ENCODE data around the gene CTTN. TPM values are rescaled to one million over a fixed set of nuclear protein-coding genes. Genes with fewer than 3 reads are reported as not detected.

Gene CTTN
- total RNA-seq, 4 donors from 2014 or later, result 229 to 418 (median 295) TPM

- H3K36me3 ChIP-seq, result peaks cover 36 to 38% of the 10 kb centered on the region in 2 donors
- no peak overlapping the region for H3K4me3 ChIP-seq (replicated peaks in 1 of 3)
- TF ChIP-seq POLR2A (IDR thresholded peaks at IDR 0.05) (no peak), CTCF (IDR thresholded peaks at IDR 0.05) (no peak)
- DNase-seq, result no peak
- H3K27me3 ChIP-seq, result no peaks in the 10 kb centered on the region
- H3K9me3 ChIP-seq, result no peaks in the 10 kb centered on the region
- H3K4me1 ChIP-seq, result peaks cover 0 to 8% of the 10 kb centered on the region in 2 donors
- no peak overlapping the region for H3K27ac ChIP-seq
- 94 to 95% methylated on average over 8 of the region's 8 CpGs for WGBS, 2 donors
- intact Hi-C loops (cut with DNase I), result no loop called here
These were observed 20.7 kb upstream of the CTTN start for GRCh38 chr11:70377645-70378044.

GRCh38 chr11:70378506-70379134 lies 19.7 kb upstream of the CTTN start:
- intact Hi-C loops (cut with DNase I), result no loop called here
- no peak for DNase-seq
- no peaks in the 10 kb centered on the region for H3K27me3 ChIP-seq
- peaks cover 0 to 10% of the 10 kb centered on the region in 2 donors for H3K4me1 ChIP-seq
- WGBS, 2 donors, result 85 to 97% methylated on average over 8 to 9 of the region's 9 CpGs
- no peaks in the 10 kb centered on the region for H3K9me3 ChIP-seq
- H3K36me3 ChIP-seq, result peaks cover 30 to 33% of the 10 kb centered on the region in 2 donors
- H3K4me3 ChIP-seq (replicated peaks in 1 of 3), result no peak overlapping the region
- TF ChIP-seq CTCF (IDR thresholded peaks at IDR 0.05), result no peak
- no peak for TF ChIP-seq POLR2A (IDR thresholded peaks at IDR 0.05)
- no peak overlapping the region for H3K27ac ChIP-seq

- Histone ChIP-seq H3K27ac (peak overlapping the region in 2 of 3 donors; percentile 52 to 62), H3K9me3 (no peaks in the 10 kb centered on the region), H3K36me3 (peaks cover 23% of the 10 kb centered on the region in 2 donors), H3K27me3 (no peaks in the 10 kb centered on the region), H3K4me1 (peaks cover 0 to 10% of the 10 kb centered on the region in 2 donors), H3K4me3 (replicated peaks in 1 of 3) (no peak overlapping the region)
- intact Hi-C loops (cut with DNase I), result no loop called here
- DNase-seq, result no peak
- TF ChIP-seq CTCF (IDR thresholded peaks at IDR 0.05) (no peak), POLR2A (IDR thresholded peaks at IDR 0.05) (no peak)
- 96 to 97% methylated on average over 8 of the region's 8 CpGs for WGBS, 2 donors
These were observed 17.0 kb upstream of the CTTN start for GRCh38 chr11:70381350-70381749.

- no peak for TF ChIP-seq POLR2A (IDR thresholded peaks at IDR 0.05)
- no peak for TF ChIP-seq CTCF (IDR thresholded peaks at IDR 0.05)
- no peaks in the 10 kb centered on the region for H3K27me3 ChIP-seq
- no peaks in the 10 kb centered on the region for H3K9me3 ChIP-seq
- peak overlapping the region; percentile 52 to 74 (median 62) for H3K27ac ChIP-seq
- 77 to 78% methylated on average over 15 of the region's 15 CpGs for WGBS, 2 donors
- intact Hi-C loops (cut with DNase I), result no loop called here
- H3K4me1 ChIP-seq, result peaks cover 0 to 10% of the 10 kb centered on the region in 2 donors
- peaks cover 16 to 23% of the 10 kb centered on the region in 2 donors for H3K36me3 ChIP-seq
- no peak overlapping the region for H3K4me3 ChIP-seq (replicated peaks in 1 of 3)
- no peak for DNase-seq
These were observed 16.2 kb upstream of the CTTN start for GRCh38 chr11:70381872-70382861.
